SK-N-SH (cell line): ENCODE data around the gene ST3GAL6.

Experiments used
- CTCF ChIP-seq: fragments of 200-600 bp; sonication (generic); IDR thresholded peaks from 2 replicates; pipeline ENCODE4 v1.6.1; 2017; ENCODE audit warnings: antibody characterized with exemption, mild to moderate bottlenecking, moderate library complexity
- EP300 ChIP-seq, 2 experiments: IDR thresholded peaks; 2 replicates each; pipeline versions ENCODE4 v1.4.0 to v1.6.1; 2012; ENCODE audit warnings: borderline replicate concordance in 1 of 2, low read depth in 1 of 2, low read length in 1 of 2
- GABPA ChIP-seq: IDR thresholded peaks from 2 replicates; pipeline ENCODE4 v1.4.0; 2012; ENCODE audit warnings: low read depth, mild to moderate bottlenecking
- JUND ChIP-seq: IDR thresholded peaks from 2 replicates; pipeline ENCODE4 v1.4.0; 2012
- MAX ChIP-seq: IDR thresholded peaks from 2 replicates; pipeline ENCODE4 v1.4.0; 2012; ENCODE audit warnings: low read depth
- PBX3 ChIP-seq: IDR thresholded peaks from 2 replicates; pipeline ENCODE4; 2012
- RAD21 ChIP-seq: IDR thresholded peaks from 2 replicates; pipeline ENCODE4 v1.6.1; 2012; ENCODE audit warnings: mild to moderate bottlenecking, low read length
- SMC3 ChIP-seq: IDR thresholded peaks from 2 replicates; pipeline ENCODE4 v1.6.1; 2012; ENCODE audit warnings: low read depth, low read length, improper control_type of control experiment
- TCF12 ChIP-seq: IDR thresholded peaks from 2 replicates; pipeline ENCODE4 v1.4.0; 2012

GRCh38 chr3:98808071-98808470 lies 44.9 kb downstream of the ST3GAL6 start:
- TF ChIP-seq EP300 (IDR thresholded peaks at IDR 0.05; ENCODE audit: borderline replicate concordance in 1 of 2, low read depth in 1 of 2, low read length in 1 of 2) (no peak), PBX3 (no peak), CTCF (no peak), MAX (no peak), GABPA (no peak), TCF12 (no peak), SMC3 (no peak), JUND (no peak), RAD21 (no peak)
